ENCODE data around the gene ADAMTS16.

- TF ChIP-seq POLR2A (IDR thresholded peaks at IDR 0.05), result no peak
- TF ChIP-seq, protein P1, sequence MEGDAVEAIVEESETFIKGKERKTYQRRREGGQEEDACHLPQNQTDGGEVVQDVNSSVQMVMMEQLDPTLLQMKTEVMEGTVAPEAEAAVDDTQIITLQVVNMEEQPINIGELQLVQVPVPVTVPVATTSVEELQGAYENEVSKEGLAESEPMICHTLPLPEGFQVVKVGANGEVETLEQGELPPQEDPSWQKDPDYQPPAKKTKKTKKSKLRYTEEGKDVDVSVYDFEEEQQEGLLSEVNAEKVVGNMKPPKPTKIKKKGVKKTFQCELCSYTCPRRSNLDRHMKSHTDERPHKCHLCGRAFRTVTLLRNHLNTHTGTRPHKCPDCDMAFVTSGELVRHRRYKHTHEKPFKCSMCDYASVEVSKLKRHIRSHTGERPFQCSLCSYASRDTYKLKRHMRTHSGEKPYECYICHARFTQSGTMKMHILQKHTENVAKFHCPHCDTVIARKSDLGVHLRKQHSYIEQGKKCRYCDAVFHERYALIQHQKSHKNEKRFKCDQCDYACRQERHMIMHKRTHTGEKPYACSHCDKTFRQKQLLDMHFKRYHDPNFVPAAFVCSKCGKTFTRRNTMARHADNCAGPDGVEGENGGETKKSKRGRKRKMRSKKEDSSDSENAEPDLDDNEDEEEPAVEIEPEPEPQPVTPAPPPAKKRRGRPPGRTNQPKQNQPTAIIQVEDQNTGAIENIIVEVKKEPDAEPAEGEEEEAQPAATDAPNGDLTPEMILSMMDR (IDR thresholded peaks at IDR 0.05 in 8 of 11, conservative IDR thresholded peaks at IDR 0.05 in 3 of 11), result no peak
Measured at GRCh38 chr5:5122776-5123175, 17.4 kb upstream of the ADAMTS16 start.
